ENCODE measurements around the gene TRAPPC12.

TRAPPC12 gene

DNA sequence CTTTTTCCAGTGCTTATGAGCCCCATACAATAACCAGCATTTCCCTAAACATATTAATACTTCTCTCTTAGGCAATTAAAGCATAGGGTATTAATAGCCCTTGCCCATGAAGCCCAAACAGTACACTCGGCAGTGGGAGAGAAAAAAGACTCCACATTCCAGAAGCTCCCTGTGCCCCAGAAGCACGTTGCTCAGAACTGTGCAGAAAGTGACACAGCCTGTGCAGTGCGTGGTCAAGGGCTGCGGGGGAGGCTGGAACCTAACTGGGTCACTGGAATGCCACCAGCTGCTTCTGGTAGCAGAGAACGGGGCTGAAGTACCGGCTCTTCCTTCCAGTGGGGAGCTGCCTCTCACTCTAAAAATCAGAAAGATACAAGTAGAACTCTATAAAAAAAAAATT, 34.6 kb upstream of the TRAPPC12 start:
- Histone ChIP-seq H3K4me2 (no peak overlapping the region), H3K36me3 (ENCODE audit: insufficient read depth) (no peaks in the 10 kb centered on the region), H3K27me3 (ENCODE audit: insufficient read depth, low read depth) (no peaks in the 10 kb centered on the region), H3K4me1 (ENCODE audit: low read depth, poor library complexity, severe bottlenecking) (no peaks in the 10 kb centered on the region), H3K4me3 (IDR thresholded peaks at IDR 0.05; ENCODE audit: insufficient read depth, low read depth, low read length) (no peak overlapping the region), H3K9ac (no peak overlapping the region), H4K20me1 (ENCODE audit: insufficient read depth) (no peaks in the 10 kb centered on the region), H2AFZ (ENCODE audit: low read depth) (no peak overlapping the region), H3K27ac (no peak overlapping the region), H3K79me2 (ENCODE audit: insufficient read depth, low read depth) (no peaks in the 10 kb centered on the region)
- TF ChIP-seq, protein P1, sequence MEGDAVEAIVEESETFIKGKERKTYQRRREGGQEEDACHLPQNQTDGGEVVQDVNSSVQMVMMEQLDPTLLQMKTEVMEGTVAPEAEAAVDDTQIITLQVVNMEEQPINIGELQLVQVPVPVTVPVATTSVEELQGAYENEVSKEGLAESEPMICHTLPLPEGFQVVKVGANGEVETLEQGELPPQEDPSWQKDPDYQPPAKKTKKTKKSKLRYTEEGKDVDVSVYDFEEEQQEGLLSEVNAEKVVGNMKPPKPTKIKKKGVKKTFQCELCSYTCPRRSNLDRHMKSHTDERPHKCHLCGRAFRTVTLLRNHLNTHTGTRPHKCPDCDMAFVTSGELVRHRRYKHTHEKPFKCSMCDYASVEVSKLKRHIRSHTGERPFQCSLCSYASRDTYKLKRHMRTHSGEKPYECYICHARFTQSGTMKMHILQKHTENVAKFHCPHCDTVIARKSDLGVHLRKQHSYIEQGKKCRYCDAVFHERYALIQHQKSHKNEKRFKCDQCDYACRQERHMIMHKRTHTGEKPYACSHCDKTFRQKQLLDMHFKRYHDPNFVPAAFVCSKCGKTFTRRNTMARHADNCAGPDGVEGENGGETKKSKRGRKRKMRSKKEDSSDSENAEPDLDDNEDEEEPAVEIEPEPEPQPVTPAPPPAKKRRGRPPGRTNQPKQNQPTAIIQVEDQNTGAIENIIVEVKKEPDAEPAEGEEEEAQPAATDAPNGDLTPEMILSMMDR (conservative IDR thresholded peaks at IDR 0.05; ENCODE audit: low read depth, low read length), result no peak

DNA sequence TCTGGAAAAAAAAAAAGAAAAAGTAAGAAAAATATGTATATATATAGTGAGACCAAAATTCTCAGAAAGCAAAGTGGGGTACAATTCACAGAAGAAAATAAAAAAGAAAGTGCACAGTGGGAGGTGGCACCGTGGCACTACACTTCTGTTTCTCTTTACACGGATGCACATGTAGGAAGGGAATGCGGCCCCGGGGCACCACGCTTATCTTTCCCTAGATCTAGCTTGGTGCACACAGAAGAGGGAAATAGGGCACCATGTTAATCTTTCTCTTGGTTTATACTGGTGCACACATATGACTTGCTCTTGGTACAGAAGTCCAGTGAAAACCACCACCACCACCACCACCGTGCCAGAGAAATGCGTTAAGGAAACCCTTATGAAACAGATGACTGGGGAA, 33.9 kb upstream of the TRAPPC12 start:
- TF ChIP-seq, protein P1 (conservative IDR thresholded peaks at IDR 0.05; ENCODE audit: low read depth, low read length), result no peak
- H3K79me2 ChIP-seq (ENCODE audit: insufficient read depth, low read depth), result no peaks in the 10 kb centered on the region
- H3K4me3 ChIP-seq (IDR thresholded peaks at IDR 0.05; ENCODE audit: insufficient read depth, low read depth, low read length), result no peak overlapping the region
- no peak overlapping the region for H2AFZ ChIP-seq (ENCODE audit: low read depth)
- no peaks in the 10 kb centered on the region for H3K36me3 ChIP-seq (ENCODE audit: insufficient read depth)
- no peaks in the 10 kb centered on the region for H3K27me3 ChIP-seq (ENCODE audit: insufficient read depth, low read depth)
- H4K20me1 ChIP-seq (ENCODE audit: insufficient read depth), result no peaks in the 10 kb centered on the region
- H3K4me2 ChIP-seq, result no peak overlapping the region
- no peak overlapping the region for H3K27ac ChIP-seq
- no peak overlapping the region for H3K9ac ChIP-seq
- no peaks in the 10 kb centered on the region for H3K4me1 ChIP-seq (ENCODE audit: low read depth, poor library complexity, severe bottlenecking)

DNA sequence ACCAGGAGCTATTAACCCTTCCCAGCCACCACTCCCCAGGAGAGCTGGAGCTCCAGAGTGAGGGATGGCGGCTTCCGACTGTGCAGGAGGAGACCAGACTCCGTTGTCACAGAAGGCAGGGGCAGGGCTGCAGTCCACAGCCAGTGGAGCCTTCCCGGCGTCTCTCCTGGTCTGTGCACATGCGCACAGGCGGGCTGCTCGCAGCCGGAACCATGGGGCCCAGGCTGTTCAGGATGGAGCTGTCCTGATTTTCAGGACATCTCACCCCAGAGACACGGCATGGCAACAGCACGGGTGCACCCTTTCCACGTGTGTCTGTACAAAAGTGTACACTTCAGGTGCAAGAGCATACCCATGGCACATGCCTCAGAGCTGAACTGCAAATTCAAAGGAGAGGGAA, 30.7 kb upstream of the TRAPPC12 start:
- Histone ChIP-seq H3K27me3 (ENCODE audit: insufficient read depth, low read depth) (no peaks in the 10 kb centered on the region), H3K9ac (no peak overlapping the region), H3K36me3 (ENCODE audit: insufficient read depth) (no peaks in the 10 kb centered on the region), H3K4me1 (ENCODE audit: low read depth, poor library complexity, severe bottlenecking) (no peaks in the 10 kb centered on the region), H4K20me1 (ENCODE audit: insufficient read depth) (no peaks in the 10 kb centered on the region), H2AFZ (ENCODE audit: low read depth) (no peak overlapping the region), H3K27ac (no peak overlapping the region), H3K4me2 (no peak overlapping the region), H3K79me2 (ENCODE audit: insufficient read depth, low read depth) (no peaks in the 10 kb centered on the region), H3K4me3 (IDR thresholded peaks at IDR 0.05; ENCODE audit: insufficient read depth, low read depth, low read length) (no peak overlapping the region)
- TF ChIP-seq, protein P1 (conservative IDR thresholded peaks at IDR 0.05; ENCODE audit: low read depth, low read length), result no peak

DNA sequence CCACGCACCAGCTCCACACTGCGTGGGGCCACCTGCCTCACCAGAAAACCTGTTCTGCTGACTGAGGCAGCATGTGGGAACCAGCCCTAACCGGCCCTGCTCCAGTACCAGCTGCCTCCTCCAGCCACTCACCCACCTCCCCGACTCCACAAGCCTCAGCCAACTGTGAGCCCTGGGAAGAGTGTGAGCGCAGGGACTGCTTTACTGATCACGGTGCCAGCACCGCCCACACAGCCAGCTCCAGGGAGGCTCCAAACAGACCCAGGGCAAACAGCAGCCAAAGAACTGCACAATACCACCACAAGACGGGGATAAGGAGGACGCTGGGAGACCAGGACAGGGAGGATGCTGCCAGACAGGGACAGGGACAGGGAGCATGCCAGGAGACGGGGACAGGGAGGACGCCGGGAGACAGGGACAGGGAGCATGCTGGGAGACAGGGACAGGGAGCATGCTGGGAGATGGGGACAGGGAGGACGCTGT, 30.2 kb upstream of the TRAPPC12 start:
- no peak overlapping the region for H3K4me3 ChIP-seq (IDR thresholded peaks at IDR 0.05; ENCODE audit: insufficient read depth, low read depth, low read length)
- TF ChIP-seq, protein P1 (conservative IDR thresholded peaks at IDR 0.05; ENCODE audit: low read depth, low read length), result no peak
- H3K27me3 ChIP-seq (ENCODE audit: insufficient read depth, low read depth), result no peaks in the 10 kb centered on the region
- no peak overlapping the region for H2AFZ ChIP-seq (ENCODE audit: low read depth)
- no peaks in the 10 kb centered on the region for H4K20me1 ChIP-seq (ENCODE audit: insufficient read depth)
- H3K4me2 ChIP-seq, result no peak overlapping the region
- no peaks in the 10 kb centered on the region for H3K4me1 ChIP-seq (ENCODE audit: low read depth, poor library complexity, severe bottlenecking)
- H3K79me2 ChIP-seq (ENCODE audit: insufficient read depth, low read depth), result no peaks in the 10 kb centered on the region
- no peak overlapping the region for H3K27ac ChIP-seq
- no peaks in the 10 kb centered on the region for H3K36me3 ChIP-seq (ENCODE audit: insufficient read depth)
- H3K9ac ChIP-seq, result no peak overlapping the region
